HCT116 (cell line): Measurements from ENCODE around the gene MPP1. TPM values are rescaled to one million over a fixed set of nuclear protein-coding genes. Genes with fewer than 3 reads are reported as not detected.
A peak's percentile ranks its signal among the peaks of the same experiment; 100 is the strongest.

ENCODE experiments used
- ATAC-seq: fragments of 200-7000 bp; cut with Tn5 transposase; 2 replicates; pipeline ENCODE4 v1.9.1; 2020; ENCODE audit warnings: mild to moderate bottlenecking, moderate library complexity
- Bru-seq: library from RNA; stranded (reverse); fragments of 400-500 nt; gene quantifications from one replicate; lab custom pipeline; 2021; lab: Mats Ljungman, UMichigan
- BruChase-seq, 2 experiments: library from RNA; stranded (reverse); fragments of 400-500 nt; gene quantifications; one replicate each; lab custom pipeline; 2021; lab: Mats Ljungman, UMichigan
- BruUV-seq: library from RNA; stranded (reverse); fragments of 400-500 nt; replicated peaks from 2 replicates; lab custom pipeline; 2021; lab: Mats Ljungman, UMichigan
- CTCF ChIA-PET: fragments of 300-600 bp; sonication (Branson Sonifier 250); formaldehyde crosslinking; loops from one replicate; lab custom pipeline; 2021; ENCODE audit warnings: antibody characterized with exemption; lab: Charles Lee
- POLR2A ChIA-PET: fragments of 300-600, 350-600 bp; sonication (Branson Sonifier 250); formaldehyde crosslinking; loops from one replicate; lab custom pipeline; 2021; ENCODE audit warnings: antibody characterized with exemption; lab: Charles Lee
- RAD21 ChIA-PET, 2 experiments: fragments of 300-600 bp; sonication (Branson Sonifier 250); formaldehyde crosslinking; loops; one replicate each; lab custom pipeline; 2023; ENCODE audit warnings: low total read pairs in 2 of 2; ENCODE audit not compliant: uncharacterized antibody in 2 of 2, unreplicated experiment in 2 of 2, low non-redundant PET in 1 of 2; lab: Charles Lee
- DNase-seq: peaks from one replicate; pipeline ENCODE4 v3.0.0-alpha.2; 2010; ENCODE audit warnings: low read depth, low spot score
- H2AFZ ChIP-seq: fragments of 200-600 bp; shearing (Covaris generic), sonication (generic); 2 replicates; pipeline ENCODE4 v1.6.1; 2017; ENCODE audit warnings: low read depth, mixed run types, mixed read lengths, antibody characterized with exemption, low read length; ENCODE audit not compliant: poor library complexity, severe bottlenecking
- H3K27ac ChIP-seq: 2 replicates; pipeline ENCODE4 v1.5.1; 2012; ENCODE audit warnings: low read depth, low read length
- H3K27me3 ChIP-seq: fragments of 200-600 bp; sonication (generic); 2 replicates; pipeline ENCODE4 v1.6.1; 2016; ENCODE audit warnings: mixed run types, low read length, mixed read lengths; ENCODE audit not compliant: insufficient read depth
- H3K36me3 ChIP-seq, 2 experiments: fragments of 200-500 bp in 1 of 2; fragments of 200-600 bp in 1 of 2; sonication (Bioruptor generic) in 1 of 2; sonication (generic) in 1 of 2; 2 replicates each; pipeline versions ENCODE4 v1.5.1 to v1.6.1; 2014 to 2016; ENCODE audit warnings: low read length in 2 of 2, inconsistent platforms in 1 of 2, mixed read lengths in 1 of 2, mixed run types in 1 of 2; ENCODE audit not compliant: insufficient read depth in 2 of 2, control insufficient read depth in 1 of 2
- H3K4me1 ChIP-seq, 2 experiments: fragments of 200-600 bp in 1 of 2; sonication (generic) in 1 of 2; 2 replicates each; pipeline versions ENCODE4 v1.5.1 to v1.6.1; 2012 to 2017; ENCODE audit warnings: low read length in 2 of 2, inconsistent platforms in 1 of 2, mild to moderate bottlenecking in 1 of 2, mixed read lengths in 1 of 2, mixed run types in 1 of 2, moderate library complexity in 1 of 2; ENCODE audit not compliant: insufficient read depth in 2 of 2, control insufficient read depth in 1 of 2
- H3K4me2 ChIP-seq: fragments of 200-600 bp; sonication (generic); 2 replicates; pipeline ENCODE4 v1.6.1; 2017; ENCODE audit warnings: mixed run types, low read length, mixed read lengths
- H3K4me3 ChIP-seq, 2 experiments: fragments of 200-600 bp in 1 of 2; sonication (generic) in 1 of 2; replicated peaks in 1 of 2; 2 replicates each; pipeline ENCODE4 v1.5.1; 2011 to 2016; ENCODE audit warnings: low read length in 2 of 2, control low read depth in 1 of 2, low read depth in 1 of 2, mild to moderate bottlenecking in 1 of 2, mixed read lengths in 1 of 2, mixed run types in 1 of 2
- H3K79me2 ChIP-seq: fragments of 200-600 bp; sonication (generic); 2 replicates; pipeline ENCODE4 v1.6.1; 2017; ENCODE audit warnings: mild to moderate bottlenecking, mixed run types, low read length, moderate library complexity, mixed read lengths; ENCODE audit not compliant: insufficient read depth
- H3K9ac ChIP-seq: fragments of 200-600 bp; sonication (generic); 2 replicates; pipeline ENCODE4 v1.6.1; 2016; ENCODE audit warnings: low read length, mixed read lengths
- H3K9me2 ChIP-seq: fragments of 200-600 bp; sonication (generic), shearing (Covaris generic); 2 replicates; pipeline ENCODE4 v1.6.1; 2017; ENCODE audit warnings: mixed run types, mild to moderate bottlenecking, moderate library complexity; ENCODE audit not compliant: insufficient read depth
- H3K9me3 ChIP-seq, 2 experiments: fragments of 200-500 bp in 1 of 2; fragments of 200-600 bp in 1 of 2; sonication (Bioruptor generic) in 1 of 2; sonication (generic) in 1 of 2; 2 replicates each; pipeline ENCODE4 v1.6.1; 2014 to 2017; ENCODE audit warnings: low read length in 2 of 2, mixed read lengths in 2 of 2, inconsistent platforms in 1 of 2, low read depth in 1 of 2, mild to moderate bottlenecking in 1 of 2, mixed run types in 1 of 2, moderate library complexity in 1 of 2; ENCODE audit not compliant: control insufficient read depth in 1 of 2, insufficient read depth in 1 of 2
- H4K20me1 ChIP-seq: fragments of 200-600 bp; sonication (generic), shearing (Covaris generic); 2 replicates; pipeline ENCODE4 v1.6.1; 2017; ENCODE audit warnings: mixed run types, mild to moderate bottlenecking, moderate library complexity; ENCODE audit not compliant: insufficient read depth
- CBX3 ChIP-seq: IDR thresholded peaks from 2 replicates; pipeline ENCODE4 v1.6.1; 2012; ENCODE audit warnings: low read depth
- CEBPB ChIP-seq: IDR thresholded peaks from 2 replicates; pipeline ENCODE4 v1.6.1; 2012; ENCODE audit warnings: low read depth
- EGR1 ChIP-seq: IDR thresholded peaks from 2 replicates; pipeline ENCODE4 v1.6.1; 2012; ENCODE audit warnings: low read depth
- EZH2 ChIP-seq: fragments of 200-600 bp; sonication (generic); IDR thresholded peaks from 2 replicates; pipeline ENCODE4 v1.6.1; 2017; ENCODE audit warnings: antibody characterized with exemption, mixed run types
- FOSL1 ChIP-seq: IDR thresholded peaks from 2 replicates; pipeline ENCODE4 v1.6.1; 2012; ENCODE audit warnings: low read depth
- POLR2AphosphoS5 ChIP-seq: IDR thresholded peaks from 2 replicates; pipeline ENCODE4 v1.6.1; 2011; ENCODE audit warnings: mild to moderate bottlenecking, low read depth, low read length, moderate library complexity
- SIN3A ChIP-seq: IDR thresholded peaks from 2 replicates; pipeline ENCODE4 v1.6.1; 2012; ENCODE audit warnings: low read depth
- SP1 ChIP-seq: IDR thresholded peaks from 2 replicates; pipeline ENCODE4 v1.6.1; 2012; ENCODE audit warnings: low read depth
- TCF7L2 ChIP-seq: IDR thresholded peaks from 2 replicates; pipeline ENCODE4 v1.7.0; 2011; ENCODE audit warnings: borderline replicate concordance, inconsistent platforms; ENCODE audit not compliant: insufficient read depth, insufficient read length; ENCODE audit errors: extremely low read depth
- ZFX ChIP-seq: fragments of 450-650 bp; IDR thresholded peaks from 2 replicates; pipeline ENCODE4 v1.6.1; 2017
- ZNF274 ChIP-seq: fragments of 200-500 bp; sonication (Bioruptor generic); IDR thresholded peaks from 2 replicates; pipeline ENCODE4 v1.6.1; 2014; ENCODE audit warnings: mild to moderate bottlenecking, low read depth, low read length, inconsistent platforms
- intact Hi-C: fragments of 100-400 bp; cut with micrococcal nuclease; formaldehyde crosslinking; loops from 2 replicates; pipeline ENCODE4 v1.10.0; 2022
- long read RNA-seq: library from polyadenylated mRNA; unstranded; transcript quantifications from one replicate; pipeline ENCODE4 v2.0.0, GENCODE V29; 2021; ENCODE audit not compliant: unreplicated experiment
- polyA plus RNA-seq: library from polyadenylated mRNA; unstranded; fragments of >200 nt; gene quantifications from 2 replicates; pipeline ENCODE4 v1.2.1, GENCODE V29; 2012; ENCODE audit warnings: missing spikeins
- total RNA-seq: library from RNA; stranded (reverse); gene quantifications from one replicate; pipeline ENCODE4 v1.2.1, GENCODE V29; 2021; ENCODE audit not compliant: unreplicated experiment
- TF ChIP-seq, protein P1 (sequence below): IDR thresholded peaks from 2 replicates; pipeline ENCODE4 v1.6.1; 2012
- TF ChIP-seq, protein P2 (sequence below): IDR thresholded peaks from 2 replicates; pipeline ENCODE4 v1.6.1; 2012
- TF ChIP-seq, protein P3 (sequence below): IDR thresholded peaks from 2 replicates; pipeline ENCODE4 v1.6.1; 2011; ENCODE audit warnings: mild to moderate bottlenecking, low read length, moderate library complexity; ENCODE audit not compliant: insufficient replicate concordance; ENCODE audit errors: extremely low read depth

The MPP1 gene
- total RNA-seq = 13.1 TPM
- 10.0 and 12.3 TPM in 2 replicates for polyA plus RNA-seq
- percentile 35 among the genes with signal in this experiment for Bru-seq, nascent RNA
- percentile 42 among the genes with signal in this experiment for BruChase-seq, experiment 1, labeled RNA remaining after a 6-hour chase
- percentile 40 among the genes with signal in this experiment for BruChase-seq, experiment 2, labeled RNA remaining after a 2-hour chase
- long read RNA-seq, transcript MPP1-202 (12 exons, 2,042 nt) = major isoform, 19 of 22 reads
- long read RNA-seq, partial matches to known transcripts = 2 of 22 reads
- long read RNA-seq, other reads (novel, unspliced or antisense) = 1 of 22 reads

DNA sequence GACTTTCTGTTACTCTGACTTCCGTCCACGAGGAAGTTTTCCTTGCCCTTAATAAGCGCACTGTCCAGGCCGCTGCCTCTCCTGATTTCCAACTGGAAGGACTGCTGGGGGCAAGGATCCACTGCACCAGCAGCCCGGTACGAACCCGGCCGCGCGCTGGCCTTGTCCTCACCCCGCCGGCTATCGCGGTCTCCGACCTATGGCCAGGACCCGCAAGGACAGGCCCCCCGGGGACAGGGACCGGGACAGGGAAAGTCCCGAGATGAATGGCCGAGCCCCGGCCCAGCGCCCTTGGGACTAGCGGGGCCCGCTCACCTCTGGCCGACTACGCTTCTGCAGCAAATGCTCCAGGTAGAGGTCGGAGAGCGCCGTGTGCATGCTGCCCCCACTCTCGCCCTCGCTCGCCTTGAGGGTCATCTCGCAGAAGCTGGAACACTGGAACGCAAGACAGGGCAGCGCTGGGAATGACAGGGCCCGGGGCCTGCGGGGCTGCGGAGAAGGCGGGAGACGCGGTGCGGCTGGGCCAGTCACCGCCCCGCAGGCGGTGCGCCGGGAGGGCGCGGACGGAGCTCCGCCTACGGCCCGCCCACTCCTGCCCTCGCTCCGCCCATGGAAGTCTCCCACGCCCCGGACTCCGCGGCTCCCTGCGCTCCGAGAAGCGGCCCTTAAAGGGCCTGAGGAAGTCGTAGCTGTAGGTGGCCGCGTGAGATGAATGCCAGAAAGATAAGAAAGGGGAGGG lies at the start of gene MPP1:
MPP1 (minus strand) TSS at position 529 of the 739 bp plus-strand sequence; CDS start at position 417, 112 bp downstream.
- ATAC-seq (peak; percentile 98), DNase-seq (peak; percentile 32)
- TF ChIP-seq SP1 = no peak
- TF ChIP-seq POLR2AphosphoS5 = peak; percentile 54; the same call in 1 of the 2 replicates
- TF ChIP-seq EGR1 = peak; percentile 57
- no peak for TF ChIP-seq SIN3A
- peak; percentile 28; the same call in 1 of the 2 replicates for TF ChIP-seq ZFX
- peaks cover 4 to 20% of the 10 kb centered on the region in 2 experiments for H3K4me1 ChIP-seq
- no peak within 1 kb of the TSS for H3K27ac ChIP-seq
- H3K27me3 ChIP-seq = no peaks in the 10 kb centered on the region
- no TSS peak for BruUV-seq
- peak within 1 kb of the TSS; percentile 7 for H2AFZ ChIP-seq
- intact Hi-C loops = no loop called here
- H3K4me2 ChIP-seq = peak within 1 kb of the TSS; percentile 82
- peak within 1 kb of the TSS; percentile 47 to 62 for H3K4me3 ChIP-seq
- no peaks in the 10 kb centered on the region for H3K79me2 ChIP-seq
- H4K20me1 ChIP-seq = no peaks in the 10 kb centered on the region
- RAD21 ChIA-PET = interaction anchor here in 1 of 2 experiments (0.7 kb wide), 1 partner anchor 9 kb away, joined by 3 read pairs; no protein-coding TSS in a partner anchor
- H3K9ac ChIP-seq = peak within 1 kb of the TSS; percentile 52
- CTCF ChIA-PET = interaction anchor here (0.6 kb wide), 1 partner anchor 56 kb away, joined by 3 read pairs; no protein-coding TSS in a partner anchor
- H3K9me3 ChIP-seq = no peaks in the 10 kb centered on the region
- no peaks in the 10 kb centered on the region for H3K9me2 ChIP-seq
- no peaks in the 10 kb centered on the region for H3K36me3 ChIP-seq
- POLR2A ChIA-PET = interaction anchor here (1.7 kb wide), 1 partner anchor 9 kb away, joined by 3 read pairs; no protein-coding TSS in a partner anchor

DNA sequence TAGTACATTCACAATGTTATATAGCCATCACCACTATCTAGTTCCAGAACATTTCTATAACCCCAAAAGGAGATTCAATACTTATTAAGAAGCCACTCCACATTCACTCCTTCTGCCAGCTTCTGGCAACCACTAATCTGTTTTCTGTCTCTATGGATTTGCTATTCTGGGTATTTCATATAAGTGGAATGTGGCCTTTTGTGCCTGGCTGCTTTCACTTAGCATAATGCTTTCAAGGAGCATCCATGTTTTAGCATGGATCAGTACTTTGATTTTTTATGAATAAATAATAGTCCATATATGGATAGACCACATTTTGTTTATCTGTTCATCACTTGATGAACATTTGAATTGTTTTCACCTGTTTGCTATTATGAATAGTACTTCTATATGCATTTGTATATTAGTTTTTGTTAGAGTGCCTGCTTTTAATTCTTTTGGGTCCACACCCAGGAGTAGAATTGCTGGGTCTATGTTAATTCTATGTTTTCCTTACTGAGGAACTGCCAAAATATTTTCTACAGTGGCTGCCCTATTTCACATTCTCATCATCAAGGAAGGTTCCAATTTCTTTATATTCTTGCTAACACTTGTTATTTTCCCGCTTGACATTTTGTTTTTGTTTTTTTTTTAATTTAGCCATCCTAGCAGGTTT lies 45.8 kb upstream of the MPP1 start:
- H3K9ac ChIP-seq = no peak overlapping the region
- ChIA-PET RAD21 (no interaction called here), CTCF (no interaction called here)

More for the DNA sequence above, 45.8 kb upstream of the MPP1 start:
- intact Hi-C loops = no loop called here
- Histone ChIP-seq H3K79me2 (no peaks in the 10 kb centered on the region), H3K9me2 (no peaks in the 10 kb centered on the region), H3K4me2 (no peak overlapping the region), H3K4me1 (no peaks in the 10 kb centered on the region), H3K4me3 (no peak overlapping the region), H2AFZ (no peak overlapping the region), H3K27me3 (no peaks in the 10 kb centered on the region), H4K20me1 (no peaks in the 10 kb centered on the region), H3K36me3 (no peaks in the 10 kb centered on the region), H3K27ac (no peak overlapping the region), H3K9me3 (no peaks in the 10 kb centered on the region)
- no TSS peak for BruUV-seq
- ATAC-seq = no peak
- DNase-seq = no peak
- TF ChIP-seq, protein P1, sequence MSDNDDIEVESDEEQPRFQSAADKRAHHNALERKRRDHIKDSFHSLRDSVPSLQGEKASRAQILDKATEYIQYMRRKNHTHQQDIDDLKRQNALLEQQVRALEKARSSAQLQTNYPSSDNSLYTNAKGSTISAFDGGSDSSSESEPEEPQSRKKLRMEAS = no peak
- TF ChIP-seq EZH2 = no peak
- TF ChIP-seq, protein P2, sequence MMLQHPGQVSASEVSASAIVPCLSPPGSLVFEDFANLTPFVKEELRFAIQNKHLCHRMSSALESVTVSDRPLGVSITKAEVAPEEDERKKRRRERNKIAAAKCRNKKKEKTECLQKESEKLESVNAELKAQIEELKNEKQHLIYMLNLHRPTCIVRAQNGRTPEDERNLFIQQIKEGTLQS = no peak
- TF ChIP-seq FOSL1 = no peak
- no peak for TF ChIP-seq TCF7L2
- no peak for TF ChIP-seq ZFX
- no peak for TF ChIP-seq CEBPB
- no peak for TF ChIP-seq SP1
- TF ChIP-seq CBX3 = no peak
- no peak for TF ChIP-seq ZNF274
- TF ChIP-seq, protein P3, sequence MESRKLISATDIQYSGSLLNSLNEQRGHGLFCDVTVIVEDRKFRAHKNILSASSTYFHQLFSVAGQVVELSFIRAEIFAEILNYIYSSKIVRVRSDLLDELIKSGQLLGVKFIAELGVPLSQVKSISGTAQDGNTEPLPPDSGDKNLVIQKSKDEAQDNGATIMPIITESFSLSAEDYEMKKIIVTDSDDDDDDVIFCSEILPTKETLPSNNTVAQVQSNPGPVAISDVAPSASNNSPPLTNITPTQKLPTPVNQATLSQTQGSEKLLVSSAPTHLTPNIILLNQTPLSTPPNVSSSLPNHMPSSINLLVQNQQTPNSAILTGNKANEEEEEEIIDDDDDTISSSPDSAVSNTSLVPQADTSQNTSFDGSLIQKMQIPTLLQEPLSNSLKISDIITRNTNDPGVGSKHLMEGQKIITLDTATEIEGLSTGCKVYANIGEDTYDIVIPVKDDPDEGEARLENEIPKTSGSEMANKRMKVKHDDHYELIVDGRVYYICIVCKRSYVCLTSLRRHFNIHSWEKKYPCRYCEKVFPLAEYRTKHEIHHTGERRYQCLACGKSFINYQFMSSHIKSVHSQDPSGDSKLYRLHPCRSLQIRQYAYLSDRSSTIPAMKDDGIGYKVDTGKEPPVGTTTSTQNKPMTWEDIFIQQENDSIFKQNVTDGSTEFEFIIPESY = no peak
- POLR2A ChIA-PET = no interaction called here
